ACC112 (cell line): Measurements from ENCODE around the gene CSRP2.
A peak's percentile ranks its signal among the peaks of the same experiment; 100 is the strongest.

Experiments
- H2AFZ ChIP-seq: fragments of 200-600 bp; sonication (generic); one replicate; pipeline ENCODE4 v1.6.0; 2017; ENCODE audit warnings: antibody characterized with exemption, low read length; ENCODE audit not compliant: unreplicated experiment
- H3K27ac ChIP-seq: fragments of 200-600 bp; sonication (generic); 2 replicates; pipeline ENCODE4 v1.5.1; 2014; ENCODE audit warnings: low read depth, mild to moderate bottlenecking, antibody characterized with exemption, low read length, moderate library complexity
- H3K27me3 ChIP-seq: fragments of 200-600 bp; sonication (generic); 2 replicates; pipeline ENCODE4 v1.6.1; 2014; ENCODE audit warnings: mild to moderate bottlenecking, antibody characterized with exemption, low read length, moderate library complexity, mixed read lengths; ENCODE audit not compliant: insufficient read depth
- H3K36me3 ChIP-seq: fragments of 200-600 bp; sonication (generic); 2 replicates; pipeline ENCODE4 v1.6.1; 2016; ENCODE audit warnings: mild to moderate bottlenecking, antibody characterized with exemption, low read length, moderate library complexity, mixed read lengths; ENCODE audit not compliant: insufficient read depth
- H3K4me1 ChIP-seq: fragments of 200-600 bp; sonication (generic); one replicate; pipeline ENCODE4 v1.6.1; 2016; ENCODE audit warnings: low read length, mixed read lengths; ENCODE audit not compliant: insufficient read depth, unreplicated experiment, control insufficient read depth
- H3K4me3 ChIP-seq: fragments of 200-600 bp; sonication (generic); 2 replicates; pipeline ENCODE4 v1.5.1; 2014; ENCODE audit warnings: mild to moderate bottlenecking, low read depth, low read length
- H3K79me2 ChIP-seq: fragments of 200-600 bp; sonication (generic); one replicate; pipeline ENCODE4 v1.6.0; 2016; ENCODE audit warnings: low read length; ENCODE audit not compliant: control insufficient read depth, unreplicated experiment, insufficient read depth

Gene CSRP2

DNA sequence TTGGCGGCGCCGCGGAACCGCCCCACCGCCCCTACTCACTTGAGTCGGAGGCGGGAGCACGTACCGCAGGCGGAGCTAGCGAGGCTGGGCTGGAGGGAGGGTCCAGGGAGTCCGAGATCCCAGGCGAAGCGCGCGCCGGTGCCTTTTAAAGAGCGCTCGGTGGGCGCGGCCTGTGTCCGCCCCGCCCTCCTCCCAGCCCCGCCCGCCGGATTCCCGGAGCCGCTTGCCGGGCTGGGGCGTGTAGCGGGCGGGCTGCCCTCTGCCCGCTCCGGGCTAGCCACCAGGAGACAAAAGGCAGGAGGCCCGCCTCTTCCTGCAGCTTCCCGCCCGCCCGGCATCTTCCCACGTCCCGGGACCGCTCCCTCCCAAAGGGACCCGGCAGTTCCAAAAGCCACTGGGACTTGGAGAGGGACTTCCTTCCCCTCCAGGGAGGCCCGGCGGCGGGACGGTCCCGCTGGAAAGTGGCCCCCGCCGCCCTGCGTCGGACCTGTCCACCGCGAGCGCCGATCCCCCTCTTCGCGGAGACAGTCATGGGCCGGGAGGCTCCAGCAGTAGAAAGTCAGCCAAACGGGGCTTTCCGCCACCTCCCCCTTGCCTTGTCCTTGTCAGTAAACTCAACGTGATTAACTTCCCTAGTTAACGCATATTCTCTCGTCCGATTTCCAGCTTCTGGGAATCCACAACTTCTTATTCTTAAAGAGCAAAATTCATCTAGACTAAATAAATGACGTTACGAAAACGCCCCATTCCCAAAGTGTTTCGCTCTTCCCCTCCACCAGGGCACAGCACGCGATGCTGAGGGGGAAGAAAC lies at the start of gene CSRP2:
CSRP2 (minus strand) TSS at position 121 of the 811 bp plus-strand sequence. CDS start 12,759 bp downstream, outside the sequence.
- Histone ChIP-seq H3K4me1 (peaks cover 21% of the 10 kb centered on the region), H2AFZ (peak within 1 kb of the TSS; percentile 73), H3K27me3 (no peaks in the 10 kb centered on the region), H3K27ac (peak within 1 kb of the TSS; percentile 60), H3K36me3 (no peaks in the 10 kb centered on the region), H3K4me3 (peak within 1 kb of the TSS; percentile 97), H3K79me2 (peaks cover 6% of the 10 kb centered on the region)

DNA sequence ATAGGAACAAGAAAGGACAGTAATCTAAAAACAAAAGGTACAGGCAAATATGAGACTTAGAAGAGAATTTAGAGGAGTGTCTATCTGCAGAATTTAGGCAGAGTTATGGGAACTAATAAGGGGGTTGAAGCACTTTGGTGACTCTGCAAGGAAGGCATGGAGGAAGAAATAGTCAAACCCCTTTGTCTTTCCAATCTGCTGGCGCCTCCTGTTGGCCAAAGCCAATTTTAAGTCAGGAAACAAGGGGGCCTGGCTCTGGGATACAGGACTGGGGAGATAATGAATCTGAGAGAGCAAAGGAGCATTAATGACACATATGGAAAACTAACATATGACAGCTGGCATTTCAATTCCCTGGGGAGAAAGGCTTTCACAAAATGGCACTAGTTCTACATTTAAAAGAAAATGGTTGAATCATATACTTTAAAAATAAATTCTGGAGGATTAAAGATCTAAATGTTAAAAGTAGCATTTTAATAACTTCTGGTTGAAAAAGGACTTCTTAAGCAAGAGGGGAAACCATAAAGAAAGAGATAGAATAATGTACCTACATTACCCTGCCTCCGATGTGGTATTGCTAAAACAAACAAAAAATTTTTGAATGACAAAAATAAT lies 48.5 kb upstream of the CSRP2 start:
- H3K36me3 ChIP-seq: no peaks in the 10 kb centered on the region
- H2AFZ ChIP-seq: no peak overlapping the region
- H3K4me1 ChIP-seq: no peaks in the 10 kb centered on the region
- H3K79me2 ChIP-seq: no peaks in the 10 kb centered on the region
- H3K4me3 ChIP-seq: no peak overlapping the region
- no peak overlapping the region for H3K27ac ChIP-seq
- H3K27me3 ChIP-seq: peaks cover 19% of the 10 kb centered on the region; the same call in 1 of the 2 replicates

GRCh38 chr12:76925135-76925534 lies 46.3 kb upstream of the CSRP2 start:
- H3K4me1 ChIP-seq: no peaks in the 10 kb centered on the region
- H3K4me3 ChIP-seq: no peak overlapping the region
- no peak overlapping the region for H2AFZ ChIP-seq
- H3K79me2 ChIP-seq: no peaks in the 10 kb centered on the region
- no peak overlapping the region for H3K27ac ChIP-seq
- H3K36me3 ChIP-seq: no peaks in the 10 kb centered on the region
- H3K27me3 ChIP-seq: no peaks in the 10 kb centered on the region

DNA sequence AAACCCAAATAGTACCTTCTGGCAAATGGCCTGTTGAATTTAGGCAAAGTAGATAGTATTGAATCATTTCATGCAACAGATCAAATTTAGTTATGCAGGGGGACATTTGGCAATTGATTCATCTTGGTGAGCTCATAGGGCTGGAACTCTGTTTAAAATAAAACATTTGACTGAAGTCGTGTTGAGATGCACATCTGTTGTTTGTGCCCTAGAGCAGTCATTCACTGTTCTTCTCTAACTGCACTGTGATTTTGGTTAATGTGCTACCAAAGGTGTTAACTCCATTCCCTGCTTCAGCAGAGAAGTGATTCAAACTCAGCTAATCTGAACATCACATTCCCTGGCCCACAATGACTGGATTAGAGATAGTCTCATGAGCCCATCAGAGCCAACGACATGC lies 44.0 kb upstream of the CSRP2 start:
- Histone ChIP-seq H2AFZ (no peak overlapping the region), H3K4me3 (no peak overlapping the region), H3K27me3 (no peaks in the 10 kb centered on the region), H3K36me3 (no peaks in the 10 kb centered on the region), H3K27ac (no peak overlapping the region), H3K4me1 (no peaks in the 10 kb centered on the region), H3K79me2 (no peaks in the 10 kb centered on the region)

- Histone ChIP-seq H3K4me1 (no peaks in the 10 kb centered on the region), H3K79me2 (no peaks in the 10 kb centered on the region), H3K36me3 (no peaks in the 10 kb centered on the region), H3K4me3 (no peak overlapping the region), H3K27me3 (no peaks in the 10 kb centered on the region), H3K27ac (no peak overlapping the region), H2AFZ (no peak overlapping the region)
These were observed 43.3 kb upstream of the CSRP2 start for GRCh38 chr12:76921891-76922664.

DNA sequence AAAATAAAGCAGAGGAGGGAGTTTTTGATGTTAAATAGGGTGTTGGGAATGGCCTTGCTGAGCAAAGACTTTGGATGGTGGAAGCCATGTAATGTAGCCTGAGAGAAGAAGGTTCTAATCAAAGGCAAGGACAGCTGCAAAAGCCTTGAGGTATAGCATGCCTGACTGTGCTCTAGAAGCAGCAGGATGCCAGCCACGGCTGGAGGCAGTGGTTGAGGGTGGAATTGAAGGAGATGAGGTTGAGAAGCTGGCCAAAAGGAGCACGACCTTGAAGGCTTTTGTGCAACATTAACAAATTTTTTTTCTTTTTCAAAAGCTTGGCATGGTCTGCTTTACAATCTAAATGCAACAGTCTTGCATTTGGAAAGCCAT lies 42.3 kb upstream of the CSRP2 start:
- H2AFZ ChIP-seq: no peak overlapping the region
- H3K4me3 ChIP-seq: no peak overlapping the region
- no peaks in the 10 kb centered on the region for H3K36me3 ChIP-seq
- H3K27me3 ChIP-seq: no peaks in the 10 kb centered on the region
- no peak overlapping the region for H3K27ac ChIP-seq
- H3K4me1 ChIP-seq: no peaks in the 10 kb centered on the region
- no peaks in the 10 kb centered on the region for H3K79me2 ChIP-seq

- Histone ChIP-seq H3K4me3 (no peak overlapping the region), H3K4me1 (peaks cover 2% of the 10 kb centered on the region), H3K27me3 (no peaks in the 10 kb centered on the region), H3K79me2 (no peaks in the 10 kb centered on the region), H2AFZ (no peak overlapping the region), H3K27ac (no peak overlapping the region), H3K36me3 (no peaks in the 10 kb centered on the region)
These were observed 41.6 kb upstream of the CSRP2 start for GRCh38 chr12:76920172-76921099.

DNA sequence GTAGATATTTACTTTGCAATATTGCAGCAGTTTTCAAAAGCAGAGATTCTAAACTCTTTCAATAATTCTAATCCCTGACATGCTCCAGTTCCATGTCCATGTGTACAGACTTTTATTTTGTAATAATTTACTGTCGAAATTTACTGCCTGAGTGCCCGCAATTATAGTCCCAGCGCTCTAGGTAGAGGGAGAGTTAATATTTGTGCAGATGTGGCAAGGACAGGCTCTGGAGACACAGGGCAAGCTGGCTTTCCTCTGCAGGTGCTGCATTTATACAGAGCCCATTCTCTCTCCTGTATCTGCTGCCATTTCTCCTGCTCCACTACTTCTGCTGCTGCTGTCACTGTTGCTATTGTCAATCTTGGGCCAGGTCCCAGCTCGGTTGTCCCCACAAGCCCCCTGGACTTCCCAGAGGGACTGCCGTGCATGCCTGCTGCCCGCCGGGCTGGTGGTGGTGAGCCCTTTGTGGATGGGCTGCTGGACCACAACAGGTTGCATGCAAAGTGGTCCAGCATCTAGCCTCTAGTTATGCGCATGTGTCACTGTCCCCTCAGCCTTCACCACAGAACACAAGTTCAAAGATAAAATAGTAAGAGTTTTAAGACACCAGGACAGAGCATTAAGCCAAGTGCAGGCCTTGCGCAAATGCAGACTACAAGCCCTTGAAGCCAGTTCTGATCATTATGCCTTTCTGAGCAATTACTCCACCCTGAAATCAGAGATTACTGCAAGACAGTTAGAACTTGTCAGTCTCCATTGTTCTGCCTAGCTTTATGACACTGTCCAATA lies 40.8 kb upstream of the CSRP2 start:
- Histone ChIP-seq H3K4me1 (peaks cover 5% of the 10 kb centered on the region), H3K4me3 (no peak overlapping the region), H3K79me2 (no peaks in the 10 kb centered on the region), H3K36me3 (no peaks in the 10 kb centered on the region), H3K27ac (no peak overlapping the region), H2AFZ (no peak overlapping the region), H3K27me3 (no peaks in the 10 kb centered on the region)

DNA sequence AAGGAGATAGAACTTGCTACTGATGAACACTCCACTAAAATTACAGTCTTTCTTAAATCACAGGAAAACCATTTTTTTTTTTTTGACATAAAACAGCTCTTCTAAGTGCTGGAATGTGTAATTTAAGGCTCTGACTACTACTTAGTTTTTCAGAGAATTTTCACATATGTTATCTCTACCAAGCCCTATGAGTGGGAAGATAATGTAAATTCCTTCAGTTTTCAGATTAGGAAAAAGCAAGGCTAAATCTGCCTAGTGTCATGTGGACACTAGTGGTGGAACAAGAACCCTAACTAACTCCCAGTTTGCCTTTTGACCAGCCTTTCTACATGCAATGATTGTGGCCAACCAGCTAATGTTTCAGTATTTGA lies 37.3 kb upstream of the CSRP2 start:
- no peak overlapping the region for H3K27ac ChIP-seq
- peak overlapping the region; percentile 26; the same call in 1 of the 2 replicates for H3K4me3 ChIP-seq
- peak overlapping the region; percentile 26 for H2AFZ ChIP-seq
- H3K36me3 ChIP-seq: no peaks in the 10 kb centered on the region
- H3K4me1 ChIP-seq: peaks cover 5% of the 10 kb centered on the region
- H3K79me2 ChIP-seq: no peaks in the 10 kb centered on the region
- no peaks in the 10 kb centered on the region for H3K27me3 ChIP-seq
